H9 (cell line): Measurements from ENCODE around the gene SLC25A42. TPM values are rescaled to one million over a fixed set of nuclear protein-coding genes. Genes with fewer than 3 reads are reported as not detected.

Source experiments
- DNase-seq: peaks from one replicate; pipeline ENCODE4 v3.0.0-alpha.2; 2017
- H2AFZ ChIP-seq: one replicate; pipeline ENCODE4 v1.6.1; 2013; ENCODE audit warnings: mild to moderate bottlenecking, low read length, control low read depth, moderate library complexity
- H2AK5ac ChIP-seq: 2 replicates; pipeline ENCODE4 v1.6.1; 2013; ENCODE audit warnings: low read length, control low read depth, mixed read lengths; ENCODE audit not compliant: insufficient read length
- H2BK120ac ChIP-seq: one replicate; pipeline ENCODE4 v1.6.1; 2013; ENCODE audit warnings: low read depth, mild to moderate bottlenecking, low read length, control low read depth, inconsistent platforms; ENCODE audit not compliant: poor library complexity, severe bottlenecking
- H2BK12ac ChIP-seq: 2 replicates; pipeline ENCODE4 v1.6.1; 2013; ENCODE audit warnings: low read length, control low read depth, mixed read lengths, low read depth; ENCODE audit not compliant: insufficient read length
- H2BK15ac ChIP-seq: 2 replicates; pipeline ENCODE4 v1.6.1; 2013; ENCODE audit warnings: low read depth, low read length, control low read depth
- H2BK20ac ChIP-seq: one replicate; pipeline ENCODE4 v1.6.1; 2013; ENCODE audit warnings: low read depth, mild to moderate bottlenecking, low read length, control low read depth, inconsistent platforms; ENCODE audit not compliant: poor library complexity, severe bottlenecking
- H2BK5ac ChIP-seq: 2 replicates; pipeline ENCODE4 v1.6.1; 2013; ENCODE audit warnings: low read length, control low read depth, mixed read lengths; ENCODE audit not compliant: insufficient read length
- H3K14ac ChIP-seq: 2 replicates; pipeline ENCODE4 v1.6.1; 2013; ENCODE audit warnings: low read length, control low read depth; ENCODE audit not compliant: insufficient read depth
- H3K18ac ChIP-seq: 2 replicates; pipeline ENCODE4 v1.6.1; 2013; ENCODE audit warnings: low read depth, mild to moderate bottlenecking, mixed read lengths, low read length, control low read depth; ENCODE audit not compliant: insufficient read length
- H3K23ac ChIP-seq: 2 replicates; pipeline ENCODE4 v1.6.1; 2013; ENCODE audit warnings: low read length, control low read depth, mixed read lengths, low read depth; ENCODE audit not compliant: insufficient read length
- H3K23me2 ChIP-seq: 2 replicates; pipeline ENCODE4 v1.6.1; 2013; ENCODE audit warnings: low read depth, mild to moderate bottlenecking, mixed read lengths, low read length, control low read depth; ENCODE audit not compliant: insufficient read length, poor library complexity, severe bottlenecking
- H3K27ac ChIP-seq: 2 replicates; pipeline ENCODE4 v1.5.1; 2013; ENCODE audit warnings: low read length, control low read depth, mixed read lengths, low read depth; ENCODE audit not compliant: insufficient read length
- H3K27me3 ChIP-seq: 2 replicates; pipeline ENCODE4 v1.6.1; 2013; ENCODE audit warnings: low read length, control low read depth, inconsistent platforms; ENCODE audit not compliant: insufficient read depth
- H3K4ac ChIP-seq: 2 replicates; pipeline ENCODE4 v1.6.1; 2013; ENCODE audit warnings: low read depth, mild to moderate bottlenecking, control low read depth, inconsistent platforms, low read length, moderate library complexity
- H3K4me1 ChIP-seq: 2 replicates; pipeline ENCODE4 v1.6.1; 2013; ENCODE audit warnings: low read length, control low read depth, inconsistent platforms; ENCODE audit not compliant: insufficient read depth
- H3K4me2 ChIP-seq: 2 replicates; pipeline ENCODE4 v1.6.1; 2013; ENCODE audit warnings: low read length, control low read depth, mixed read lengths; ENCODE audit not compliant: insufficient read length, insufficient read depth
- H3K56ac ChIP-seq: 2 replicates; pipeline ENCODE4 v1.6.1; 2013; ENCODE audit warnings: low read depth, mild to moderate bottlenecking, mixed read lengths, low read length, control low read depth; ENCODE audit not compliant: insufficient read length
- H3K79me1 ChIP-seq: 2 replicates; pipeline ENCODE4 v1.6.1; 2013; ENCODE audit warnings: low read depth, mild to moderate bottlenecking, moderate library complexity, low read length, control low read depth, inconsistent platforms; ENCODE audit not compliant: insufficient read depth, poor library complexity, severe bottlenecking
- H3K79me2 ChIP-seq: 2 replicates; pipeline ENCODE4 v1.6.1; 2013; ENCODE audit warnings: low read length, control low read depth, inconsistent platforms; ENCODE audit not compliant: insufficient read depth
- H3K9ac ChIP-seq: 2 replicates; pipeline ENCODE4 v1.6.1; 2013; ENCODE audit warnings: low read length, control low read depth, mixed read lengths; ENCODE audit not compliant: insufficient read length; ENCODE audit errors: extremely low read depth
- H3K9me3 ChIP-seq: one replicate; pipeline ENCODE4 v1.6.1; 2013; ENCODE audit warnings: low read depth, low read length, inconsistent platforms; ENCODE audit not compliant: control insufficient read depth
- H3T11ph ChIP-seq: one replicate; pipeline ENCODE4 v1.6.1; 2013; ENCODE audit warnings: mild to moderate bottlenecking, low read length, control low read depth, inconsistent platforms
- H4K20me1 ChIP-seq: one replicate; pipeline ENCODE4 v1.6.1; 2013; ENCODE audit not compliant: control insufficient read depth, insufficient read length, insufficient read depth
- H4K5ac ChIP-seq: 2 replicates; pipeline ENCODE4 v1.6.1; 2013; ENCODE audit warnings: low read depth, mild to moderate bottlenecking, mixed read lengths, low read length, control low read depth; ENCODE audit not compliant: insufficient read length
- H4K8ac ChIP-seq: replicated peaks from 2 replicates; pipeline ENCODE4 v1.6.1; 2013; ENCODE audit warnings: low read length, control low read depth, mixed read lengths, low read depth; ENCODE audit not compliant: insufficient read length
- H4K91ac ChIP-seq: 2 replicates; pipeline ENCODE4 v1.6.1; 2013; ENCODE audit warnings: low read depth, mild to moderate bottlenecking, moderate library complexity, mixed read lengths, low read length, control low read depth; ENCODE audit not compliant: insufficient read length
- H3K27ac Mint-ChIP-seq, 3 experiments: 2 replicates in 2 of 3; 3 replicates in 1 of 3; pipeline ENCODE4 v1.8.0; 2020 to 2021; ENCODE audit warnings: mixed read lengths in 3 of 3, mild to moderate bottlenecking in 1 of 3, moderate library complexity in 1 of 3
- H3K27me3 Mint-ChIP-seq: 2 replicates; pipeline ENCODE4 v1.8.0; 2021; ENCODE audit warnings: low read depth, mild to moderate bottlenecking, moderate library complexity, mixed read lengths
- H3K36me3 Mint-ChIP-seq, 3 experiments: 2 replicates in 2 of 3; 3 replicates in 1 of 3; pipeline ENCODE4 v1.8.0; 2020 to 2021; ENCODE audit warnings: low read depth in 3 of 3, mixed read lengths in 3 of 3; ENCODE audit not compliant: insufficient read depth in 1 of 3
- H3K4me1 Mint-ChIP-seq, 2 experiments: 2 replicates each; pipeline ENCODE4 v1.8.0; 2020; ENCODE audit warnings: mixed read lengths in 2 of 2
- H3K4me3 Mint-ChIP-seq, 2 experiments: 2 replicates in 1 of 2; 3 replicates in 1 of 2; pipeline ENCODE4 v1.8.0; 2020 to 2021; ENCODE audit warnings: mild to moderate bottlenecking in 2 of 2, mixed read lengths in 2 of 2, moderate library complexity in 1 of 2
- H3K9me3 Mint-ChIP-seq, 2 experiments: 2 replicates in 1 of 2; 3 replicates in 1 of 2; pipeline ENCODE4 v1.8.0; 2020; ENCODE audit warnings: mild to moderate bottlenecking in 2 of 2, mixed read lengths in 2 of 2, moderate library complexity in 1 of 2
- CTCF ChIP-seq: fragments of 200-600 bp; sonication (generic); conservative IDR thresholded peaks from 3 replicates; pipeline ENCODE4 v1.8.0; 2021; ENCODE audit warnings: antibody characterized with exemption, mild to moderate bottlenecking
- WGBS: extraction: QIAGEN DNeasy Blood & Tissue Kit; methylation state at CpG from one replicate; pipeline ENCODE4 v1.1.7; 2013; ENCODE audit warnings: missing lambda C conversion rate, low lambda C conversion rate, mixed read lengths; ENCODE audit not compliant: insufficient read length; ENCODE audit errors: extremely low coverage; 5-methylcytosine and 5-hydroxymethylcytosine counted together
- total RNA-seq: library from RNA; stranded (reverse); gene quantifications from 2 replicates; pipeline ENCODE4 v1.2.1, GENCODE V29; 2021

Gene SLC25A42
- total RNA-seq, 1 experiment from 2014 or later, result 3.6 TPM

GRCh38 chr19:19152668-19153384 lies 89.0 kb downstream of the SLC25A42 start:
- Histone ChIP-seq H2BK20ac (no peak overlapping the region), H3K79me2 (no peaks in the 10 kb centered on the region), H3K4me1 (no peaks in the 10 kb centered on the region), H4K20me1 (no peaks in the 10 kb centered on the region), H3K9ac (no peak overlapping the region), H3K4me2 (no peak overlapping the region), H2AFZ (no peak overlapping the region), H3K18ac (no peak overlapping the region), H2BK12ac (no peak overlapping the region), H3K23me2 (no peaks in the 10 kb centered on the region), H2BK5ac (no peak overlapping the region), H4K8ac (no peak overlapping the region), H2BK15ac (no peak overlapping the region), H2BK120ac (no peak overlapping the region), H3K14ac (no peak overlapping the region), H2AK5ac (no peak overlapping the region), H3K56ac (no peak overlapping the region), H3K27me3 (no peaks in the 10 kb centered on the region), H3K23ac (no peak overlapping the region), H3K4ac (no peak overlapping the region), H4K91ac (no peak overlapping the region), H3K9me3 (no peaks in the 10 kb centered on the region), H3K27ac (no peak overlapping the region), H3T11ph (no peak overlapping the region), H3K79me1 (no peaks in the 10 kb centered on the region), H4K5ac (no peak overlapping the region)
- Mint-ChIP-seq H3K4me3 (no peak overlapping the region), H3K27ac (no peak overlapping the region), H3K4me1 (peaks cover 6 to 11% of the 10 kb centered on the region in 2 experiments; a peak in 3 of 4 replicates), H3K9me3 (no peaks in the 10 kb centered on the region; a peak in 1 of 5 replicates), H3K36me3 (no peaks in the 10 kb centered on the region; a peak in 1 of 7 replicates), H3K27me3 (peaks cover 26% of the 10 kb centered on the region)
- no peak for DNase-seq
- WGBS, result no CpG with 5 or more reads among the region's 13 CpGs
- TF ChIP-seq CTCF, result no peak
